ENCODE data around the gene CXCL10.

CXCL10 gene

DNA sequence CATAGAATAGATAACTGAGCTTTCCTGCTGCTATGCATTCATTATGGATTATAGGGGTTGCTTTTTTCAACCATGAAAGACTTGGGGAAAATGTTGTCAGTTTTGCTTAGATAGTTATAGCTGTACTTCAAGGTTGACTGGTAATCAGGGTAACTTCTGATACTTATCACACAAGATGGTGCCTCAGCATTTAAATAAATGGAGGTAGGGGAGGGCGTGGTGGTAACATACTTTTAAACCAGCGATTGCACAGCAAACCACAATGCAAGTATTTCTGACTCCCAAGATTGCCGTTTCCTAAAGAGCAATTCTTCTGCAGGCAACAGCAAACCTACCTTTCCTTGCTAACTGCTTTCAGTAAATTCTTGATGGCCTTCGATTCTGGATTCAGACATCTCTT, 1.3 kb downstream of the CXCL10 start:
- H3K27ac ChIP-seq = no peak overlapping the region
- TF ChIP-seq ZFX (IDR thresholded peaks at IDR 0.05) (no peak), CTCF (conservative IDR thresholded peaks at IDR 0.05) (no peak)

DNA sequence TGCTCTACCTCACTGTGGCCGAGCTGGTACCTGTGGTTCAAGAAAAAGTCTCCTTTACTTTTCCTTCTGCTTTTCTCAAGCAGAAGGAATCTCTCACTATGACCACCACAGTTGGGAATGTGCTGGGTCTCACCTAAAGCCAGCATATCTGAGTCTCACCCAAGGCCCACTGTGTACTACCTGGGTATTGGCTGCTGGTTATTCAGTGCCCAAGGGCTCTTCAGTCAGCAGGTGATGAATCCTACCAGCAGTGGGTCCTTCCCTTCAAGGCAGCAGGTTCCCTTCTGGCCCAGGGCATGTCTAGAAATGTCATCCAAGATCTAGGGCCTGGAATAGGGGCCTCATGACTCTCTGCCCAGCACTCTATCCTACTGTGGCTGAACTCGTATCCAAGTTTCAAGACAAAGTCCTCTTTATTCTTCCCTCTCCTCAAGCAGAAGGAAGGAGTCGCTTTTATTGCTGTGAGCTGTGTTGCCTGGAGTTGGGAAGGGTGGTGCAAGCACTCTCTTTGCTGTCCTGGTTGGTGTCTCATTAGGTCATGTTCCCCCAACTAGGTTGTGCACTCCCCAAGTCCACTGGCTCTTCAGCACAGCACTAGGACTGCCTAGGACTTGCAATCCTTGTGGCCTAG, 6.1 kb downstream of the CXCL10 start:
- peak overlapping the region; percentile 3 for H3K27ac ChIP-seq
- no peak for TF ChIP-seq CTCF (conservative IDR thresholded peaks at IDR 0.05)
- no peak for TF ChIP-seq ZFX (IDR thresholded peaks at IDR 0.05)

DNA sequence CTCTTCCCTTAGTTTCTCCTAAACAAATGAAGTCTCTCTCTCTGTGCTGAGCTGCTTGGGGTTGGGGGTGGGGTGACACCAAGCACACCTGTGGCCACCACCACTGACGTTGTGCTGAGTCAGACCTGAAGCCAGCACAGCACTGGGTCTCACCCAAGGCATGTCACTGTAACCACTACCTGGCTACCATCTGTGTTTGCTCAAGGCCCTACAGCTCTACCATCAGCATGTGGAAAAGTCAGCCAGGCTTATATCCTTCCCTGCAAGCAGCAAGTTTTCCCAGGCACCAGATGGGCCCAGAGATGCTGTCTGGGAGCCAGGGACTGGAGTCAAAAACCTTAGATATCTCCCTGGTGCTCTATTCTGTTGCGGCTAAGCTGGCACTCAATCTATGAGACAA, 6.9 kb downstream of the CXCL10 start:
- TF ChIP-seq ZFX (IDR thresholded peaks at IDR 0.05) (no peak), CTCF (conservative IDR thresholded peaks at IDR 0.05) (no peak)
- H3K27ac ChIP-seq = peak overlapping the region; percentile 3

DNA sequence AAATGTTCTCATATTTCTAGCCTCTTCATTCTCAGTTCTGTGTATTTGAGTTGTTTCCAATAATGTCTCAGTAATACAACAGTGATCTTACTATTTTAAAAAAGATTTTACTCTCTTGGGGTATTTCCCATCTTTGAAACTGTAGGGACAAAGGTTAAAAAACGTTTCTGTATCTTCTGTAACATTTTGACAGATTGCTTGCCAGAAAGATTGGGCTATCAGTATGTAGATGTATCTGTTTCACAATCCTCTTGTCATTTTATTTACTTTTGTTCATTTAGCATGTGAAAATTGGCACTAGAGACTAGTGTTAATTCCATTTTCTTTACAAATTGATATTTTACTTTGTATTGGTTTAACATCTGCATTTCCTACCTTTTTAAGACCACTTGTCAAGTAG, 9.8 kb downstream of the CXCL10 start:
- no peak for TF ChIP-seq ZFX (IDR thresholded peaks at IDR 0.05)
- TF ChIP-seq CTCF (conservative IDR thresholded peaks at IDR 0.05) = no peak

GRCh38 chr4:76012388-76012801, 10.9 kb downstream of the CXCL10 start:
- no peak overlapping the region for H3K27ac ChIP-seq
- no peak for TF ChIP-seq CTCF (conservative IDR thresholded peaks at IDR 0.05)
- TF ChIP-seq ZFX (IDR thresholded peaks at IDR 0.05) = no peak

More for the DNA sequence above, 9.8 kb downstream of the CXCL10 start:
- no peak overlapping the region for H3K27ac ChIP-seq

GRCh38 chr4:76011700-76012387, 11.5 kb downstream of the CXCL10 start:
- TF ChIP-seq CTCF (conservative IDR thresholded peaks at IDR 0.05) = no peak
- no peak for TF ChIP-seq ZFX (IDR thresholded peaks at IDR 0.05)
- no peak overlapping the region for H3K27ac ChIP-seq

- no peak for TF ChIP-seq CTCF (conservative IDR thresholded peaks at IDR 0.05)
- no peak for TF ChIP-seq ZFX (IDR thresholded peaks at IDR 0.05)
These were observed 12.2 kb downstream of the CXCL10 start for GRCh38 chr4:76011018-76011670.

More at GRCh38 chr4:76011018-76011670, 12.2 kb downstream of the CXCL10 start:
- H3K27ac ChIP-seq = no peak overlapping the region

Data from C4-2B (cell line).